Activated T-helper 1 cell treated with anti-CD3 and anti-CD28 coated beads, Interleukin-12 subunit alpha, Interleukin-12 subunit beta, Interleukin-2, Interleukin-4 antibody, amounts not matched to agents 30 ng/mL and 10 ng/mL and 1 ng/mL, durations not matched to agents 14 hours and 24 hours and 36 hours (primary cell): Measurements from ENCODE around the gene TNFRSF14. TPM values are rescaled to one million over a fixed set of nuclear protein-coding genes. Genes with fewer than 3 reads are reported as not detected.
A peak's percentile ranks its signal among the peaks of the same experiment; 100 is the strongest.
"Not testable (repeated sequence)": the region's sequence is repeated elsewhere in the genome, so short reads cannot be mapped to it uniquely, and the experiment has no call there.

Experiments used
- DNase-seq: peaks from one replicate; pipeline ENCODE4 v3.0.0; 2021; ENCODE audit warnings: low spot score
- H3K27ac Mint-ChIP-seq: one replicate; pipeline ENCODE4 v1.8.0; 2021; ENCODE audit warnings: mild to moderate bottlenecking, mixed read lengths
- H3K27me3 Mint-ChIP-seq: one replicate; pipeline ENCODE4 v1.8.0; 2022; ENCODE audit warnings: mild to moderate bottlenecking, moderate library complexity, mixed read lengths; ENCODE audit not compliant: insufficient read depth
- H3K36me3 Mint-ChIP-seq: one replicate; pipeline ENCODE4 v1.8.0; 2021; ENCODE audit warnings: low read depth, mixed read lengths
- H3K4me1 Mint-ChIP-seq: one replicate; pipeline ENCODE4 v1.8.0; 2021; ENCODE audit warnings: low read depth, mixed read lengths
- H3K4me3 Mint-ChIP-seq: one replicate; pipeline ENCODE4 v1.8.0; 2021; ENCODE audit warnings: mild to moderate bottlenecking, moderate library complexity, mixed read lengths
- H3K9me3 Mint-ChIP-seq: one replicate; pipeline ENCODE4 v1.8.0; 2021; ENCODE audit warnings: mixed read lengths
- intact Hi-C: fragments of 100-400 bp; cut with micrococcal nuclease; formaldehyde crosslinking; loops from one replicate; pipeline ENCODE4 v1.15.1; 2024
- total RNA-seq: library from RNA; stranded (reverse); gene quantifications from 2 replicates; pipeline ENCODE4 v1.2.3, GENCODE V29; 2022

TNFRSF14 gene
- total RNA-seq, 1 donor from 2014 or later: 207 TPM

- Mint-ChIP-seq H3K36me3 (peaks cover 21% of the 10 kb centered on the region), H3K4me3 (peak overlapping the region; percentile 47), H3K9me3 (peaks cover 28% of the 10 kb centered on the region), H3K27ac (peak overlapping the region; percentile 32), H3K27me3 (no peaks in the 10 kb centered on the region), H3K4me1 (peaks cover 44% of the 10 kb centered on the region)
- intact Hi-C loops: no loop called here
- no peak for DNase-seq
Observed at GRCh38 chr1:2573250-2573920, 17.2 kb downstream of the TNFRSF14 start.

- peaks cover 28% of the 10 kb centered on the region for H3K9me3 Mint-ChIP-seq
- peaks cover 24% of the 10 kb centered on the region for H3K36me3 Mint-ChIP-seq
- intact Hi-C loops: no loop called here
- peaks cover 53% of the 10 kb centered on the region for H3K4me1 Mint-ChIP-seq
- DNase-seq: no peak
- H3K27me3 Mint-ChIP-seq: no peaks in the 10 kb centered on the region
- peak overlapping the region; percentile 29 for H3K27ac Mint-ChIP-seq
- no peak overlapping the region for H3K4me3 Mint-ChIP-seq
Observed at GRCh38 chr1:2574350-2574749, 18.2 kb downstream of the TNFRSF14 start.

GRCh38 chr1:2575801-2576663 is 19.9 kb downstream of the TNFRSF14 start:
- Mint-ChIP-seq H3K4me1 (peaks cover 67% of the 10 kb centered on the region), H3K4me3 (peak overlapping the region; percentile 19), H3K36me3 (peaks cover 22% of the 10 kb centered on the region), H3K27ac (peak overlapping the region; percentile 78), H3K9me3 (peaks cover 24% of the 10 kb centered on the region), H3K27me3 (no peaks in the 10 kb centered on the region)
- DNase-seq: no peak
- intact Hi-C loops: no loop called here

GRCh38 chr1:2577565-2578075 is 21.4 kb downstream of the TNFRSF14 start:
- H3K27me3 Mint-ChIP-seq: not testable (repeated sequence)
- intact Hi-C loops: loop anchor here (1.0 to 2.0 kb wide), 5 partner anchors 9 to 165 kb away; partner anchors contain the start of genes PEX10, PRXL2B and TNFRSF14
- peaks cover 82% of the 10 kb centered on the region for H3K4me1 Mint-ChIP-seq
- H3K27ac Mint-ChIP-seq: peak overlapping the region; percentile 95
- H3K4me3 Mint-ChIP-seq: peak overlapping the region; percentile 70
- DNase-seq: peak; percentile 34
- H3K36me3 Mint-ChIP-seq: peaks cover 21% of the 10 kb centered on the region
- peaks cover 19% of the 10 kb centered on the region for H3K9me3 Mint-ChIP-seq

- DNase-seq: no peak
- no peaks in the 10 kb centered on the region for H3K27me3 Mint-ChIP-seq
- H3K27ac Mint-ChIP-seq: peak overlapping the region; percentile 95
- peaks cover 8% of the 10 kb centered on the region for H3K9me3 Mint-ChIP-seq
- peaks cover 14% of the 10 kb centered on the region for H3K36me3 Mint-ChIP-seq
- H3K4me3 Mint-ChIP-seq: peak overlapping the region; percentile 42
- peaks cover 83% of the 10 kb centered on the region for H3K4me1 Mint-ChIP-seq
- intact Hi-C loops: loop anchor here (1.0 to 2.0 kb wide), 5 partner anchors 8 to 166 kb away; partner anchors contain the start of genes PEX10, PRXL2B and TNFRSF14
Observed at GRCh38 chr1:2578758-2579118, 22.6 kb downstream of the TNFRSF14 start.

- H3K27me3 Mint-ChIP-seq: no peaks in the 10 kb centered on the region
- intact Hi-C loops: loop anchor here (10.0 kb wide), 1 partner anchor 1044 kb away; the partner anchor contains the start of gene TPRG1L
- peaks cover 84% of the 10 kb centered on the region for H3K4me1 Mint-ChIP-seq
- no peak overlapping the region for H3K4me3 Mint-ChIP-seq
- H3K27ac Mint-ChIP-seq: peak overlapping the region; percentile 72
- no peak for DNase-seq
- H3K9me3 Mint-ChIP-seq: no peaks in the 10 kb centered on the region
- H3K36me3 Mint-ChIP-seq: peaks cover 8% of the 10 kb centered on the region
Observed at GRCh38 chr1:2580691-2581090, 24.5 kb downstream of the TNFRSF14 start.

GRCh38 chr1:2582391-2582790 is 26.2 kb downstream of the TNFRSF14 start:
- H3K27me3 Mint-ChIP-seq: no peaks in the 10 kb centered on the region
- H3K36me3 Mint-ChIP-seq: peaks cover 6% of the 10 kb centered on the region
- no peaks in the 10 kb centered on the region for H3K9me3 Mint-ChIP-seq
- intact Hi-C loops: loop anchor here (10.0 kb wide), 1 partner anchor 1042 kb away; the partner anchor contains the start of gene TPRG1L
- H3K4me3 Mint-ChIP-seq: no peak overlapping the region
- DNase-seq: no peak
- H3K27ac Mint-ChIP-seq: peak overlapping the region; percentile 45
- H3K4me1 Mint-ChIP-seq: peaks cover 74% of the 10 kb centered on the region

GRCh38 chr1:2583331-2583791 is 27.2 kb downstream of the TNFRSF14 start:
- DNase-seq: no peak
- peak overlapping the region; percentile 94 for H3K27ac Mint-ChIP-seq
- H3K27me3 Mint-ChIP-seq: no peaks in the 10 kb centered on the region
- no peaks in the 10 kb centered on the region for H3K9me3 Mint-ChIP-seq
- H3K4me1 Mint-ChIP-seq: peaks cover 66% of the 10 kb centered on the region
- intact Hi-C loops: loop anchor here (10.0 kb wide), 1 partner anchor 1041 kb away; the partner anchor contains the start of gene TPRG1L
- peaks cover 6% of the 10 kb centered on the region for H3K36me3 Mint-ChIP-seq
- H3K4me3 Mint-ChIP-seq: peak overlapping the region; percentile 86

- no peaks in the 10 kb centered on the region for H3K27me3 Mint-ChIP-seq
- peaks cover 4% of the 10 kb centered on the region for H3K36me3 Mint-ChIP-seq
- H3K9me3 Mint-ChIP-seq: no peaks in the 10 kb centered on the region
- H3K4me1 Mint-ChIP-seq: peaks cover 60% of the 10 kb centered on the region
- peak overlapping the region; percentile 86 for H3K4me3 Mint-ChIP-seq
- peak overlapping the region; percentile 94 for H3K27ac Mint-ChIP-seq
- intact Hi-C loops: loop anchor here (10.0 kb wide), 1 partner anchor 1041 kb away; the partner anchor contains the start of gene TPRG1L
- no peak for DNase-seq
Observed at GRCh38 chr1:2583871-2584351, 27.7 kb downstream of the TNFRSF14 start.

- Mint-ChIP-seq H3K36me3 (peaks cover 3% of the 10 kb centered on the region), H3K9me3 (no peaks in the 10 kb centered on the region)
- intact Hi-C loops: loop anchor here (10.0 kb wide), 1 partner anchor 1040 kb away; the partner anchor contains the start of gene TPRG1L
Observed at GRCh38 chr1:2584686-2585317, 28.6 kb downstream of the TNFRSF14 start.

GRCh38 chr1:2585318-2586092 is 29.3 kb downstream of the TNFRSF14 start:
- peak overlapping the region; percentile 86 for H3K4me3 Mint-ChIP-seq
- H3K27ac Mint-ChIP-seq: peak overlapping the region; percentile 94
- intact Hi-C loops: loop anchor here (1.0 to 10.0 kb wide), 12 partner anchors 7 to 1039 kb away; partner anchors contain the start of genes FAAP20, MORN1, PANK4 and RER1
- DNase-seq: peak; percentile 65
- peaks cover 3% of the 10 kb centered on the region for H3K36me3 Mint-ChIP-seq
- no peaks in the 10 kb centered on the region for H3K9me3 Mint-ChIP-seq
- peaks cover 48% of the 10 kb centered on the region for H3K4me1 Mint-ChIP-seq
- H3K27me3 Mint-ChIP-seq: no peaks in the 10 kb centered on the region

More at GRCh38 chr1:2584686-2585317, 28.6 kb downstream of the TNFRSF14 start:
- no peak for DNase-seq
- Mint-ChIP-seq H3K4me3 (peak overlapping the region; percentile 86), H3K4me1 (peaks cover 52% of the 10 kb centered on the region), H3K27me3 (no peaks in the 10 kb centered on the region), H3K27ac (peak overlapping the region; percentile 94)
